GM21619 (cell line): Measurements from ENCODE around the gene SEL1L2.

Experiments
- ATAC-seq: cut with Tn5 transposase; IDR thresholded peaks from one replicate; pipeline ENCODE4 v1.9.1; 2021; ENCODE audit not compliant: unreplicated experiment

The SEL1L2 gene

GRCh38 chr20:13821876-13822275, 168.5 kb downstream of the SEL1L2 start:
- ATAC-seq: no peak

DNA sequence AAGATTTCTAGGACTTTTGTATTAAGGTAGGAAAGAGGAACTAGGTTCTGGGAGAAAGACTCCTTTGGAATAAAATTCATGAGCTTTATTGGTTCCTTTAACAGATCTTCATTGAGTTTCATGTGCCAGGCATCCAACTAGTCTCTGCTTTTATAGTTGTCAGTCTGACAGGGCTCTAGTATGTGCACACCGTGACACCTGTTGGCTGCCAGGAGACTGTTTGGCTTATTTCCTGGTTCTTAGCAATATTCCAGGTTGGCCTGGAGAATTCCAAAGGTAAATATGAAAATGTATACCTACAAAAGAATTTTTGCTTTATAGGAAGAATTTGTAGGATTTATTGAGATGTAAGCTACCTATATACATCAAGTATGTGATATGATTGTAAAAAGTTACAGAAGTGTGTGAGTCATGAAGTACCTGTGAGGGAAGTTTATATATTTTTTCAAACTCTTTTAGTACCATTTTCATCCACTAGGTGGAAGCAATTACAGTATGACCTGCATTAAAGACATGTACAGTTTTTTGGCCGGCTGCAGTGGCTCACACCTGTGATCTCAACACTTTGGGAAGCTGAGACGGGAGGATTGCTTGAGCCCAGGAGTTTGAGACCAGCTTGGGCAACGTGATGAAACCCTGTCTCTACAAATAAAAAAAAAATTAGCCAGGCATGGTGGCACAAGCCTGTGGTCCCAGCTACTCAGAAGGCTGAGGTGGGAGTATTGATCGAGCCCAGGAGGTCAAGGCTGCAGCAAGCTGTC, 170.3 kb downstream of the SEL1L2 start:
- peak; percentile 85 for ATAC-seq

DNA sequence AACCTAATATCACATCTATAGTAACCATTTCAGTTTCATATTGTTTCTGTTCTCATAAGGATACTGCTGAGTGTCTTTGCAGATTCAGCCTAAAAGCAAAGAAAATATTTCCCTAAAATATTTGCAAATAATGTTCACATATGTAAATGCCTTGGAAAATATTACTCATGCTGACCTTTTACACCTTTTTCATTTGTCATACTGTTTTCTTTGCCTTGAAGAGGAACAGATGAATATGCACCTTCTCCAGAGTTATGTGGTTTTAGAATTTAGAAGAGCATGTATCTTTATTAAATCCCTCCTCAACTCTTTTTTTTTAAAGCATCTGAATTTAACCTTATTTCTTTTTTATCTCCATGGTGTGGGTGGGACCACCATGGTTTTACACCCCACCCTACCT, 173.1 kb downstream of the SEL1L2 start:
- no peak for ATAC-seq

GRCh38 chr20:13816757-13817156, 173.7 kb downstream of the SEL1L2 start:
- no peak for ATAC-seq

DNA sequence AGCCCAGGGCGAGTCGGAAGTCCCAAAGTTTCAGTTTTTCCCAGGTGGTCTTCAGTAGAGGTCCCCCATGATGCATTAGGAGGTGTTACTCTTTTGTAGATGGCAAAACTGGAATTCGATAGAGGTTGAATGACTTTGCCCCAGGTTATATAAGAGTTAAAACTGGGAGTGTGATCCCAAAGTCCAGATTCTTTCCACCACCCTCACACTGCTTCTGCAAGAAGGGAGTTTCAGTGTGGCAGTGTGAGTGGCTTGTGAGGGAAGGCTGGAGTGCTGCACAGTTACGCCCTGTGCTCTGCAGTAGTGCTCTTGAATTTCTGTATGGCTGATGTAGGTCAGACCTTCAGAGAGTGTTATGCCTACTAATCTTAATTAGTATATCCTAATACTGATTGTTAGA, 175.7 kb downstream of the SEL1L2 start:
- no peak for ATAC-seq

DNA sequence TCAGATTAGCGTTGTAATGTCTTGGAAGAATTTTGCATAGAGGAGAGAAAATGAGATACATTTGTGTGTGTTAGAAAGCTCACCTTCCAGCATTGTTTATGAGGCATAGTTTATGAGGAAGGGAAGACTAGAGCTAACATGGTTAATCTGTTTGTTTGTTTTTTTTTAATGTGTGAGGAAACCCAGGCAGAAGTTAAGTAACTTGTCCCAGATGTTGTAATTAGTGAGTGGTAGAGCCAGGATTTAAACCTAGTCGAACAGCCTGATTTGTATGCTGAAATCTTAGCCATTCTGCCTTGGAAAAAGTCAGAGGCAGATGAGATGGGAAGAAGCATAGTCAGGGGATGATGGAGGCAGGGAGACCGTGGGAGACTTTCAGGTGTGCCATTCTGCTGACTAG, 176.5 kb downstream of the SEL1L2 start:
- ATAC-seq: no peak

- ATAC-seq: no peak
Observed at GRCh38 chr20:13810446-13810845, 180.0 kb downstream of the SEL1L2 start.

GRCh38 chr20:13809855-13810254, 180.6 kb downstream of the SEL1L2 start:
- no peak for ATAC-seq

DNA sequence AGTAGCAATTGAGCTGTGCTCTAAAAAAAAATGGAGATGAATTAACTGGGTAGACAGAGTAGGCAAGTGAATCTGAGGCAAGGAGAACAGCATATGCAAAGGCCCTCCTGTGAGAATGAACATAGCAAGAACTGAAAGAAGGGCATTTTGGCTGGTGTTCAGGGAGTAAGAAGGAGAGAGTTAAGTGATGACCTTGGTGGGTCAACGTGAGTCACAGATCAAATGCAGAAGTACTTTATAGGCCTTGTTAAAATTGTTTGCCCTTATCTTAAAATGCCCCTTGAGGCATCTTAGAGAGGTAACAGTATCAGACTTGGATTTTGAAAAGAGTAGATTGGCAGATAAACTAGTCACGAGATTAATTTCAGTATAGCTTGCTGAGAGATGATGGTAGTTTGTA, 181.0 kb downstream of the SEL1L2 start:
- ATAC-seq: no peak

GRCh38 chr20:13800728-13801134, 189.7 kb downstream of the SEL1L2 start:
- ATAC-seq: no peak

DNA sequence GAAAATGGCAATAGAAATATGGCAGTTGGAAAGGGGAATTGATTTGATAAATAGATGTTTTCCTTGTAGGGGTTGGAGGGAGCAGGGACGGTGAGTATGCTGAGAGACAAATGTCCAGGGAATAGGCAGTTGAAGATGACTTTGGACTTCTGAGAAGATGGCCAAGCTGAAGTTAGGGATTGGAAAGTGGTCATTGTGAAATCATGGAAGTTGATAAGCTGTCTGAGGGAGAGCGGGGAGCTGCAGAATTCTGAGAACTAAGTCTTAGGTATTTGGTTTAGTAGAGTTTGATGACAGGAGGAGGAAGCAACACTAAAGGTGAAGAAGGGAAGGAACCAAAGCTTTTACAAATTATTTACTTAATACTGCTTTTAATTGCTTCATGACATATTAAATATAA, 190.4 kb downstream of the SEL1L2 start:
- ATAC-seq: no peak
